ENCODE results near the gene PARN.

GRCh38 chr16:14420721-14421488, 209.2 kb downstream of the PARN start:
- TF ChIP-seq CTCF (IDR thresholded peaks at IDR 0.05), result no peak
- TF ChIP-seq POLR2A (IDR thresholded peaks at IDR 0.05), result no peak
- TF ChIP-seq EP300 (IDR thresholded peaks at IDR 0.05), result no peak

All from stomach (tissue), 4 donors.